Stomach (tissue), 4 donors: Measurements from ENCODE around the gene SEMA4D.
A peak's percentile ranks its signal among the peaks of the same experiment; 100 is the strongest.

Source experiments
- POLR2A ChIP-seq, 4 donors: fragments of 450-650 bp; IDR thresholded peaks; one replicate each; pipeline ENCODE4 v1.6.1; 2016; ENCODE audit warnings: antibody characterized with exemption in 4 of 4, control low read depth in 2 of 4, mild to moderate bottlenecking in 1 of 4, moderate library complexity in 1 of 4
- POLR2AphosphoS5 ChIP-seq, 3 donors: sonication (generic); formaldehyde crosslinking; IDR thresholded peaks; one replicate each; pipeline ENCODE4 v1.6.1; 2016; ENCODE audit warnings: antibody characterized with exemption in 3 of 3
- TF ChIP-seq, protein P1 (sequence below), 7 experiments: fragments of 450-650 bp in 4 of 7; fragments of 200-600 bp in 3 of 7; sonication (generic) in 3 of 7; IDR thresholded peaks; one replicate each; pipeline ENCODE4 v1.5.1; 2016 to 2019; ENCODE audit warnings: antibody characterized with exemption in 7 of 7, control low read depth in 2 of 7, mild to moderate bottlenecking in 1 of 7

DNA sequence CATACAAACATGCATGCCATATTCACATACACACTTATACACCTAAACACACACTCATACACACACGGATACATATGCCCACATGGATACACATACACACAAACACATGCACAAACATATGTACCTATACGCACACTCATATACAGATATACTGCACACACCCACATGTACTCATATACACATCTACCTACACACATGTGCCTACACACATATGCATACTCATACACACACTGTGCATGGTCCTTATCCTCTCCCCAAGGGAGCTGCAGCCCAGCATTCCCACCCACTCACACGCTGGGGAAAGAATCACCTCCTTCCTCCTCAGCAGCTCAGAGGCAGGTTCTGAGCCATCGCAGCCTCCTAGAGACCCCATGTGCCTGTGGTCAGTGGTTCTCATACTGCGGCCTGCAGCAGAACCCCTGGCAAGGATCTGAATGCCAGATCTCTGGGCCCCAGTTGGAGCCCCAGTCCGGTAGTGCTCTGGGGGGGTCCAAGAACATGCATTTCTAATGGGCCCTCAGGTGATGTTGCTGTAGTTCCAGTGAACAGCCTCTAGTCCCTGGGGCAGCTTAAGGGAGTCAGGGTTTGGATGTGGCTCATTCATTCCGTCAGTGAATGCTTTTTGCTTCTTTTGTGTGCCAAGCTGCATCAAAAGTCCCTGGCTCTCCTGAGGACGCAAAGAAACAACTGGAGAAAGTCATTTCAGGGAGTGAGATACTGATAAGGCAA lies 39.0 kb downstream of the SEMA4D start:
- TF ChIP-seq, protein P1, sequence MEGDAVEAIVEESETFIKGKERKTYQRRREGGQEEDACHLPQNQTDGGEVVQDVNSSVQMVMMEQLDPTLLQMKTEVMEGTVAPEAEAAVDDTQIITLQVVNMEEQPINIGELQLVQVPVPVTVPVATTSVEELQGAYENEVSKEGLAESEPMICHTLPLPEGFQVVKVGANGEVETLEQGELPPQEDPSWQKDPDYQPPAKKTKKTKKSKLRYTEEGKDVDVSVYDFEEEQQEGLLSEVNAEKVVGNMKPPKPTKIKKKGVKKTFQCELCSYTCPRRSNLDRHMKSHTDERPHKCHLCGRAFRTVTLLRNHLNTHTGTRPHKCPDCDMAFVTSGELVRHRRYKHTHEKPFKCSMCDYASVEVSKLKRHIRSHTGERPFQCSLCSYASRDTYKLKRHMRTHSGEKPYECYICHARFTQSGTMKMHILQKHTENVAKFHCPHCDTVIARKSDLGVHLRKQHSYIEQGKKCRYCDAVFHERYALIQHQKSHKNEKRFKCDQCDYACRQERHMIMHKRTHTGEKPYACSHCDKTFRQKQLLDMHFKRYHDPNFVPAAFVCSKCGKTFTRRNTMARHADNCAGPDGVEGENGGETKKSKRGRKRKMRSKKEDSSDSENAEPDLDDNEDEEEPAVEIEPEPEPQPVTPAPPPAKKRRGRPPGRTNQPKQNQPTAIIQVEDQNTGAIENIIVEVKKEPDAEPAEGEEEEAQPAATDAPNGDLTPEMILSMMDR (IDR thresholded peaks at IDR 0.05) = no peak
- TF ChIP-seq POLR2AphosphoS5 (IDR thresholded peaks at IDR 0.05) (no peak), POLR2A (IDR thresholded peaks at IDR 0.05) (peak in 1 of 4 donors; percentile 22)
